Cardiac fibroblast (primary cell): ENCODE data around the gene SLMAP.

Source experiments
- DNase-seq, 2 donors: peaks; one replicate each; pipeline versions ENCODE4 v3.0.0 to v3.0.0-alpha.2; 2010; ENCODE audit warnings: low read depth in 2 of 2
- H3K4me3 ChIP-seq, 2 donors: replicated peaks in 1 of 2; 1 replicate in 1 of 2; 2 replicates in 1 of 2; pipeline ENCODE4 v1.5.1; 2011; ENCODE audit warnings: low read depth in 2 of 2, low read length in 2 of 2, mild to moderate bottlenecking in 2 of 2, moderate library complexity in 1 of 2
- CTCF ChIP-seq: IDR thresholded peaks from one replicate; pipeline ENCODE4 v1.5.1; 2011; ENCODE audit warnings: low read depth, mild to moderate bottlenecking, low read length, inconsistent platforms

The SLMAP gene

GRCh38 chr3:57818772-57819171 is 62.7 kb downstream of the SLMAP start:
- no peak for DNase-seq
- H3K4me3 ChIP-seq = no peak overlapping the region
- TF ChIP-seq CTCF = no peak

DNA sequence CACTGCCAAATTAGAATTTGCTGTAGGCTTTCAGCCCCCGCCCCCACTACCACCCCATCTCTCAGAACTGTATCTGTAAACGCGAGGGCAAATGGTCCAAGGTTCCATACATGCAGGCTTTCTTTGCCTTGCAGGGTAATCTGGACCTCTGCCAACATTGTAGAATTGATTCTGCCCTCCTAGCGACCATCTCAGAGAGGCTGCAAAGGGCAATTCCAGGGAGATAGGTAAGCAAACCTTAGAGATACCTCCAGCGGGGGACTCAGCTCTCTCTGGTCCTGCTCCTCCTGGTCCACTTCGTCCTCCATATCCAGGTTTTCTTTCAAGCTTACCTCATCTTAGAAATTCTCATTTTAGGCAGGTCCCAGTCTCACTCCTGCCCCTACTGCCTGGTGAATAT is 64.4 kb downstream of the SLMAP start:
- TF ChIP-seq CTCF = no peak
- H3K4me3 ChIP-seq = no peak overlapping the region
- no peak for DNase-seq

GRCh38 chr3:57821765-57822164 is 65.7 kb downstream of the SLMAP start:
- DNase-seq = no peak
- H3K4me3 ChIP-seq = no peak overlapping the region
- no peak for TF ChIP-seq CTCF

DNA sequence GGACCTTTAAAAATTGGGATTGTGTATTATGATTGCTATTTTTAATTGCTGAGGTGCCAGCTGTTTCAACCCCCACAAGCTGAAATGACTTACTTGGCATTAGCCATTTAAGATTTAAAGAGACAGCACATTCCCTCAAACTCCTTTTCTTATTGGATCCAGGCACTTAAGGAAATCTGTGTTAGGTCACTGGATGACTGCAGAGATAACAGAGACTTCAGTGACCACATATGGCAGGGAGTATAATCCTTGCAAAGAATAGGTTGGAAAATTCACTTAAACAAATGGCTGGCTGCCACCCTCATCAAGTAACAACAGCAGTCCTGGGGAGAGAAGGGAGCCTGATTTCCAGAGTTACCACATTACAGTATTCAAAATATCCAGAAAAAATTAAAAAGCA is 66.6 kb downstream of the SLMAP start:
- no peak for TF ChIP-seq CTCF
- H3K4me3 ChIP-seq = no peak overlapping the region
- DNase-seq = peak in 1 of 2 donors; percentile 18

GRCh38 chr3:57825116-57825515 is 69.0 kb downstream of the SLMAP start:
- TF ChIP-seq CTCF = no peak
- no peak for DNase-seq
- no peak overlapping the region for H3K4me3 ChIP-seq

GRCh38 chr3:57826245-57826951 is 70.3 kb downstream of the SLMAP start:
- TF ChIP-seq CTCF = peak; percentile 11
- peak; percentile 33 to 35 for DNase-seq
- H3K4me3 ChIP-seq = no peak overlapping the region
